Measurements from ENCODE around the gene ENPP6.

Gene ENPP6

DNA sequence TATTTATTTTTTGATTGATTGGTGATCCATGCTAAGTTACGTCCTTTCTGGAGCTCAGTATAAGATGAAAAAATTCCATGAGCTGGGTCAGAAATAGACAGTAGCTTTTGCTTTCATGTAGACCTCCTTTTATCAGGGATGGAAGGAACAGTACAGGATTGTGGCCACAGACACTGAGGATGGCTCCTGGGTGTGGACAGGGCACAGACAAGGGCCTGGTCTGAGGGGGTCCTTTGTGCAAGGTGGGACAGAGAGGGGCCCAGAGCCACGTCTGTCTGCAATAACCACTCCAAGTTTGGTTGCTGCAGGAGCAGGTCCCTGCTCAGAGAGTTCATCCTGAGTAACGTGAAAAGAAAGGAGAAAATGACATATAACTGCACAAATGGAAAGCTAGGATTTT is 127.1 kb downstream of the ENPP6 start:
- Histone ChIP-seq H3K4me1 (ENCODE audit: low read length) (no peaks in the 10 kb centered on the region), H3K27me3 (ENCODE audit: low read depth, low read length) (no peaks in the 10 kb centered on the region), H3K4me3 (ENCODE audit: low read length) (no peak overlapping the region), H3K4me2 (ENCODE audit: low read length) (no peak overlapping the region), H3K27ac (ENCODE audit: low read length) (no peak overlapping the region), H3K9ac (ENCODE audit: low read length) (no peak overlapping the region), H3K9me3 (ENCODE audit: insufficient read depth, low read length) (no peaks in the 10 kb centered on the region), H3K36me3 (replicated peaks; ENCODE audit: low read depth, low read length) (no peaks in the 10 kb centered on the region), H3K79me2 (ENCODE audit: low read length) (no peaks in the 10 kb centered on the region), H2AFZ (ENCODE audit: low read depth, low read length) (no peak overlapping the region), H4K20me1 (ENCODE audit: insufficient read depth, low read length) (no peaks in the 10 kb centered on the region)
- TF ChIP-seq, protein P1, sequence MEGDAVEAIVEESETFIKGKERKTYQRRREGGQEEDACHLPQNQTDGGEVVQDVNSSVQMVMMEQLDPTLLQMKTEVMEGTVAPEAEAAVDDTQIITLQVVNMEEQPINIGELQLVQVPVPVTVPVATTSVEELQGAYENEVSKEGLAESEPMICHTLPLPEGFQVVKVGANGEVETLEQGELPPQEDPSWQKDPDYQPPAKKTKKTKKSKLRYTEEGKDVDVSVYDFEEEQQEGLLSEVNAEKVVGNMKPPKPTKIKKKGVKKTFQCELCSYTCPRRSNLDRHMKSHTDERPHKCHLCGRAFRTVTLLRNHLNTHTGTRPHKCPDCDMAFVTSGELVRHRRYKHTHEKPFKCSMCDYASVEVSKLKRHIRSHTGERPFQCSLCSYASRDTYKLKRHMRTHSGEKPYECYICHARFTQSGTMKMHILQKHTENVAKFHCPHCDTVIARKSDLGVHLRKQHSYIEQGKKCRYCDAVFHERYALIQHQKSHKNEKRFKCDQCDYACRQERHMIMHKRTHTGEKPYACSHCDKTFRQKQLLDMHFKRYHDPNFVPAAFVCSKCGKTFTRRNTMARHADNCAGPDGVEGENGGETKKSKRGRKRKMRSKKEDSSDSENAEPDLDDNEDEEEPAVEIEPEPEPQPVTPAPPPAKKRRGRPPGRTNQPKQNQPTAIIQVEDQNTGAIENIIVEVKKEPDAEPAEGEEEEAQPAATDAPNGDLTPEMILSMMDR (IDR thresholded peaks at IDR 0.05; ENCODE audit: low read depth, low read length) = no peak
- no peak for TF ChIP-seq EZH2phosphoT487 (IDR thresholded peaks at IDR 0.05; ENCODE audit: low read depth)

DNA sequence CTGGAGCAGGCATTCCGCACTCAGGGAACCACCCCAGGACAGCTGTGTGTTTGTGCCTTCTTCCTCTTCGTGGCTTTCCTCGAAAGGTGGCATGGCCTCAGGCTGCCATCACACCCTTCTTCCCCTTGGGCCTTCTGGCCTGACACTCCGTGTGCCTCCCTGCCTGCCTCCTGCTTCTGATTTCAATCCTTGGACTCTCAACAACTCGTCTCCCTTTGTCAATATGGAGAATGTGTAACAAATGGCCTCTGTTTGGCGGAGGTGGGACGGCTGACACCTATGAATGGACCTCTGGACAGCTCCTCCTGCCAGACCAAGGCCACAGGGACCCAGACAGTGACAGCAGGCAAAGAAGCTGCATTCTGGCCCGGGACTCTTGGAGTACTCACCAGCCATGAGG is 137.0 kb downstream of the ENPP6 start:
- H3K27ac ChIP-seq (ENCODE audit: low read length) = no peak overlapping the region
- no peaks in the 10 kb centered on the region for H3K36me3 ChIP-seq (replicated peaks; ENCODE audit: low read depth, low read length)
- no peak overlapping the region for H3K4me2 ChIP-seq (ENCODE audit: low read length)
- no peaks in the 10 kb centered on the region for H3K4me1 ChIP-seq (ENCODE audit: low read length)
- no peak for TF ChIP-seq EZH2phosphoT487 (IDR thresholded peaks at IDR 0.05; ENCODE audit: low read depth)
- TF ChIP-seq, protein P1 (IDR thresholded peaks at IDR 0.05; ENCODE audit: low read depth, low read length) = no peak
- H3K9me3 ChIP-seq (ENCODE audit: insufficient read depth, low read length) = no peaks in the 10 kb centered on the region
- no peak overlapping the region for H3K4me3 ChIP-seq (ENCODE audit: low read length)
- H3K79me2 ChIP-seq (ENCODE audit: low read length) = no peaks in the 10 kb centered on the region
- H4K20me1 ChIP-seq (ENCODE audit: insufficient read depth, low read length) = no peaks in the 10 kb centered on the region
- no peaks in the 10 kb centered on the region for H3K27me3 ChIP-seq (ENCODE audit: low read depth, low read length)
- H2AFZ ChIP-seq (ENCODE audit: low read depth, low read length) = no peak overlapping the region
- H3K9ac ChIP-seq (ENCODE audit: low read length) = no peak overlapping the region

DNA sequence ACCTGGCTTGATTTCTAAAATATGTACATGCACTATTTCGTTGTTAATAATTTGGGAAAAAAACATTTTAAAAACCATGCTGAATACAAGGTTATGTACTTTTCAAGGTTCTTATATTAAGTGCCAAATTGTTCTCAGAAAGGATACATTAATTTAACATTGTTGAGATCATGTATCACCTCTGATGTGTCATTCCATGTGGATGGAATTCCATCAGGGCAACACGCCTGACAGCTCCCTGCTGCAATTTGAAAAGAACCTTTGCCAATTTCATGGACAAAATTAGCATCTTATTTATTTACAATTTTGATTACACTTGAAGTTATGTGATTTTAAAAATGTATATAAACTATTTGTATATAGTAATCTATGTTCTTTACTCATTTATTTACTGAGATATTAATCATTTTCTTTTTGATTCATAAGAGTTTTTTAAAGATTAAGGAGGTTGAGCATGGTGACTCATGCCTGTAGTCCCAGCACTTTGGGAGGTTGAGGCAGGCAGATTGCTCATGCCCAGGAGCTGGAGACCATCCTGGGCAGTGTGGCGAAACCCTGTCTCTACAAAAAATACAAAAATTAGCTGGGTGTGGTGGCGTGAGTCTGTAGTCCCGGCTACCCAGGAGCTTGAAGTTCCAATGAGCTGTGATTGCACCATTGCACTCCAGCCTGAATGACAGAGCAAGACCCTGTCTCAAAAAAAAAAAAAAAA is 142.8 kb downstream of the ENPP6 start:
- H3K4me2 ChIP-seq (ENCODE audit: low read length) = no peak overlapping the region
- no peaks in the 10 kb centered on the region for H3K36me3 ChIP-seq (replicated peaks; ENCODE audit: low read depth, low read length)
- H3K9ac ChIP-seq (ENCODE audit: low read length) = no peak overlapping the region
- H3K4me3 ChIP-seq (ENCODE audit: low read length) = no peak overlapping the region
- H3K9me3 ChIP-seq (ENCODE audit: insufficient read depth, low read length) = no peaks in the 10 kb centered on the region
- no peak overlapping the region for H2AFZ ChIP-seq (ENCODE audit: low read depth, low read length)
- H3K27me3 ChIP-seq (ENCODE audit: low read depth, low read length) = no peaks in the 10 kb centered on the region
- TF ChIP-seq, protein P1 (IDR thresholded peaks at IDR 0.05; ENCODE audit: low read depth, low read length) = no peak
- no peak for TF ChIP-seq EZH2phosphoT487 (IDR thresholded peaks at IDR 0.05; ENCODE audit: low read depth)
- no peaks in the 10 kb centered on the region for H3K79me2 ChIP-seq (ENCODE audit: low read length)
- H3K4me1 ChIP-seq (ENCODE audit: low read length) = no peaks in the 10 kb centered on the region
- H3K27ac ChIP-seq (ENCODE audit: low read length) = no peak overlapping the region
- H4K20me1 ChIP-seq (ENCODE audit: insufficient read depth, low read length) = no peaks in the 10 kb centered on the region

DNA sequence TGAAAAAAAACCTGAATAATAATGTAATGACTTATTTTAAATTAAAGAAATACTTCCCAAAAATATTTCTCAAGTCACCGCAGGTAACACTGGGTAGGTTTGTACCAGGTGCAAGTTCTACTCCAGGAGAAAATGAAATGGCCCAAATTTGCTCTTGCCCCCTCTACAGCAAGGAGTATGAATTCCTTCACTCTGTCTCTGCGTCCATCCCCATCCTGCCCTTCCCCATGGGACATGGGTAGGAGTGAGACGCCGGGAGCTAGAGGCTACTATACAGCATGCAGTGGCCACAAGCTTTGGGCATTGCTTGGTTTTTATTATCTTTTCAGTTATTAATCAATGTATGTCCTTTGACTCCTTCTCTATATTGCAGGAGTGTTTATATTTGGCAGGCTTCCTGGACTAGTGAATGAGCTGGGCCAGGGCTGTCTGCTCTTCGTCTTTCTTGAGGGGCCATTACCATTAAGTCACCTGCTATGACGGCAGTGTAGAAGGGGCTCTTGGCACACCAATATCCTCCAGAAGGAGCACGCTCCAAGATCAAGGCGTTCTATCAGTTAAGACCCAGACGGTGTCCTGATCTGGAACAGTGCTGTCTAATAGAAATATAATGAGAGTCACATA is 149.6 kb downstream of the ENPP6 start:
- Histone ChIP-seq H3K27me3 (ENCODE audit: low read depth, low read length) (no peaks in the 10 kb centered on the region), H3K9me3 (ENCODE audit: insufficient read depth, low read length) (no peaks in the 10 kb centered on the region), H4K20me1 (ENCODE audit: insufficient read depth, low read length) (no peaks in the 10 kb centered on the region), H3K4me3 (ENCODE audit: low read length) (no peak overlapping the region), H3K4me2 (ENCODE audit: low read length) (no peak overlapping the region), H3K27ac (ENCODE audit: low read length) (no peak overlapping the region), H3K9ac (ENCODE audit: low read length) (no peak overlapping the region), H3K36me3 (replicated peaks; ENCODE audit: low read depth, low read length) (no peaks in the 10 kb centered on the region), H2AFZ (ENCODE audit: low read depth, low read length) (no peak overlapping the region), H3K4me1 (ENCODE audit: low read length) (no peaks in the 10 kb centered on the region), H3K79me2 (ENCODE audit: low read length) (no peaks in the 10 kb centered on the region)
- TF ChIP-seq, protein P1 (IDR thresholded peaks at IDR 0.05; ENCODE audit: low read depth, low read length) = no peak
- TF ChIP-seq EZH2phosphoT487 (IDR thresholded peaks at IDR 0.05; ENCODE audit: low read depth) = no peak
